K562 (cell line): Measurements from ENCODE around the gene RGS3. TPM values are rescaled to one million over a fixed set of nuclear protein-coding genes. Genes with fewer than 3 reads are reported as not detected.

Experiments used
- ARHGAP35 ChIP-seq: fragments of 450-650 bp; IDR thresholded peaks from 2 replicates; pipeline ENCODE4 v1.6.1; 2018; ENCODE audit not compliant: partially characterized antibody
- CLOCK ChIP-seq: fragments of 250-450 bp; sonication (Bioruptor Pico); IDR thresholded peaks from 2 replicates; pipeline ENCODE4 v1.4.0; 2020; ENCODE audit warnings: mild to moderate bottlenecking, moderate library complexity, borderline replicate concordance
- CREB1 ChIP-seq, 2 experiments: sonication (generic) in 1 of 2; formaldehyde crosslinking in 1 of 2; IDR thresholded peaks; 2 replicates each; pipeline versions ENCODE4 v1.6.1 to v1.8.0; 2012 to 2022; ENCODE audit warnings: inconsistent platforms in 1 of 2, mild to moderate bottlenecking in 1 of 2, missing genetic modification reagents in 1 of 2, moderate library complexity in 1 of 2
- CTBP1 ChIP-seq: fragments of 450-650 bp; IDR thresholded peaks from 2 replicates; pipeline ENCODE4 v1.6.1; 2016; ENCODE audit warnings: borderline replicate concordance
- E2F3 ChIP-seq: fragments of 250-450 bp; sonication (Bioruptor Pico); IDR thresholded peaks from 2 replicates; pipeline ENCODE4 v1.4.0; 2020; ENCODE audit warnings: mild to moderate bottlenecking
- MXI1 ChIP-seq: IDR thresholded peaks from 2 replicates; pipeline ENCODE4 v1.6.1; 2011; ENCODE audit warnings: low read depth, mild to moderate bottlenecking, improper control_type of control experiment, low read length
- RBBP5 ChIP-seq: fragments of 200-600 bp; sonication (generic); IDR thresholded peaks from 2 replicates; pipeline ENCODE4 v1.6.1; 2012; ENCODE audit warnings: borderline replicate concordance, mild to moderate bottlenecking, low read length, control low read depth, inconsistent platforms; ENCODE audit not compliant: insufficient read depth, poor library complexity, severe bottlenecking
- RREB1 ChIP-seq: fragments of 250-450 bp; sonication (Bioruptor Pico); IDR thresholded peaks from 2 replicates; pipeline ENCODE4 v1.4.0; 2020
- SUPT5H ChIP-seq: fragments of 450-650 bp; IDR thresholded peaks from 2 replicates; pipeline ENCODE4 v1.6.1; 2016
- TARDBP ChIP-seq: fragments of 450-650 bp; IDR thresholded peaks from 2 replicates; pipeline ENCODE4 v1.6.1; 2016
- ZNF212 ChIP-seq: fragments of 450-650 bp; formaldehyde crosslinking; IDR thresholded peaks from 2 replicates; pipeline ENCODE4 v1.4.0; 2020; ENCODE audit warnings: mild to moderate bottlenecking
- ZNF311 ChIP-seq: fragments of 250-450 bp; sonication (Bioruptor Pico); IDR thresholded peaks from 2 replicates; pipeline ENCODE4 v1.4.0; 2020; ENCODE audit warnings: mild to moderate bottlenecking, moderate library complexity
- polyA plus RNA-seq, 8 experiments: library from polyadenylated mRNA; depleted of rRNA in 4 of 8; stranded (reverse) in 5 of 8; unstranded in 3 of 8; fragments of >200 nt; fragmentation: Nextera tagmentation in 2 of 8; fragmentation: Illumina TruSeq in 1 of 8; extraction: Ambion mirVana in 2 of 8; extraction: Trizol in 1 of 8; gene quantifications; 2 replicates each; pipeline versions ENCODE4 v1.2.1 to v1.2.3, GENCODE V29; 2011 to 2014; ENCODE audit warnings: inconsistent platforms in 1 of 8, missing spikeins in 1 of 8
- total RNA-seq, 7 experiments: library from RNA; depleted of rRNA in 6 of 7; stranded (reverse); fragments of >200 nt in 6 of 7; fragmentation: Illumina TruSeq in 2 of 7; extraction: Trizol in 2 of 7; gene quantifications; 2 replicates each; pipeline versions ENCODE4 v1.2.1 to v1.2.3, GENCODE V29; 2011 to 2021; ENCODE audit warnings: low replicate concordance in 1 of 7
- TF ChIP-seq, protein P1 (sequence below): fragments of 450-650 bp; formaldehyde crosslinking; IDR thresholded peaks from 2 replicates; pipeline ENCODE4 v1.4.0; 2020; ENCODE audit warnings: mild to moderate bottlenecking, moderate library complexity
- TF ChIP-seq, protein P2 (sequence below): fragments of 450-650 bp; IDR thresholded peaks from 2 replicates; pipeline ENCODE4 v1.6.1; 2016; ENCODE audit warnings: missing biosample characterization, missing genetic modification characterization
- TF ChIP-seq, protein P3 (sequence below): sonication (generic); formaldehyde crosslinking; IDR thresholded peaks from 2 replicates; pipeline ENCODE4 v1.8.1; 2023; ENCODE audit warnings: mild to moderate bottlenecking, missing genetic modification reagents

Gene RGS3
- total and polyA plus RNA-seq, 9 of the 15 experiments (the other 6 are each of a cell fraction or from before 2014, with no cell fraction given) = 0.08 to 2.9 (median 0.95) TPM

GRCh38 chr9:113572076-113572861 lies 108.7 kb downstream of the RGS3 start (continued):
- TF ChIP-seq RREB1 (CRISPR knock-in tag) (no peak), MXI1 (no peak), ZNF212 (CRISPR knock-in tag) (no peak), CTBP1 (peak; percentile 92), ZNF311 (CRISPR knock-in tag) (no peak), E2F3 (CRISPR knock-in tag) (no peak), ARHGAP35 (no peak), CLOCK (CRISPR knock-in tag) (no peak), CREB1 (IDR thresholded peaks at IDR 0.05) (no peak), CREB1 (CRISPR knock-in tag; IDR thresholded peaks at IDR 0.05) (no peak), RBBP5 (no peak), SUPT5H (no peak), TARDBP (no peak)
- TF ChIP-seq, protein P1, sequence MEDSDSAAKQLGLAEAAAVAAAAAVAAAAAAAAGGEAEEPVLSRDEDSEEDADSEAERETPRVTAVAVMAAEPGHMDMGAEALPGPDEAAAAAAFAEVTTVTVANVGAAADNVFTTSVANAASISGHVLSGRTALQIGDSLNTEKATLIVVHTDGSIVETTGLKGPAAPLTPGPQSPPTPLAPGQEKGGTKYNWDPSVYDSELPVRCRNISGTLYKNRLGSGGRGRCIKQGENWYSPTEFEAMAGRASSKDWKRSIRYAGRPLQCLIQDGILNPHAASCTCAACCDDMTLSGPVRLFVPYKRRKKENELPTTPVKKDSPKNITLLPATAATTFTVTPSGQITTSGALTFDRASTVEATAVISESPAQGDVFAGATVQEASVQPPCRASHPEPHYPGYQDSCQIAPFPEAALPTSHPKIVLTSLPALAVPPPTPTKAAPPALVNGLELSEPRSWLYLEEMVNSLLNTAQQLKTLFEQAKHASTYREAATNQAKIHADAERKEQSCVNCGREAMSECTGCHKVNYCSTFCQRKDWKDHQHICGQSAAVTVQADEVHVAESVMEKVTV (CRISPR knock-in tag) = no peak
- TF ChIP-seq, protein P2, sequence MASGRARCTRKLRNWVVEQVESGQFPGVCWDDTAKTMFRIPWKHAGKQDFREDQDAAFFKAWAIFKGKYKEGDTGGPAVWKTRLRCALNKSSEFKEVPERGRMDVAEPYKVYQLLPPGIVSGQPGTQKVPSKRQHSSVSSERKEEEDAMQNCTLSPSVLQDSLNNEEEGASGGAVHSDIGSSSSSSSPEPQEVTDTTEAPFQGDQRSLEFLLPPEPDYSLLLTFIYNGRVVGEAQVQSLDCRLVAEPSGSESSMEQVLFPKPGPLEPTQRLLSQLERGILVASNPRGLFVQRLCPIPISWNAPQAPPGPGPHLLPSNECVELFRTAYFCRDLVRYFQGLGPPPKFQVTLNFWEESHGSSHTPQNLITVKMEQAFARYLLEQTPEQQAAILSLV (tag) = no peak
- TF ChIP-seq, protein P3, sequence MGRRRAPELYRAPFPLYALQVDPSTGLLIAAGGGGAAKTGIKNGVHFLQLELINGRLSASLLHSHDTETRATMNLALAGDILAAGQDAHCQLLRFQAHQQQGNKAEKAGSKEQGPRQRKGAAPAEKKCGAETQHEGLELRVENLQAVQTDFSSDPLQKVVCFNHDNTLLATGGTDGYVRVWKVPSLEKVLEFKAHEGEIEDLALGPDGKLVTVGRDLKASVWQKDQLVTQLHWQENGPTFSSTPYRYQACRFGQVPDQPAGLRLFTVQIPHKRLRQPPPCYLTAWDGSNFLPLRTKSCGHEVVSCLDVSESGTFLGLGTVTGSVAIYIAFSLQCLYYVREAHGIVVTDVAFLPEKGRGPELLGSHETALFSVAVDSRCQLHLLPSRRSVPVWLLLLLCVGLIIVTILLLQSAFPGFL (CRISPR knock-in tag) = no peak
